Tibial artery (tissue), 4 donors: ENCODE measurements around the gene HS3ST3A1.

ENCODE experiments used
- DNase-seq, 2 donors: peaks; one replicate each; pipeline ENCODE4 v3.0.0-alpha.2; 2019
- H3K27ac ChIP-seq, 2 donors: fragments of 200-600 bp; sonication (generic) in 1 of 2; 1 replicate in 1 of 2; 2 replicates in 1 of 2; pipeline ENCODE4 v1.5.1; 2018 to 2019; ENCODE audit warnings: mild to moderate bottlenecking in 1 of 2
- H3K27me3 ChIP-seq, 2 donors: fragments of 200-600 bp; sonication (generic) in 1 of 2; one replicate each; pipeline versions ENCODE4 v1.5.1 to v1.6.0; 2016 to 2019
- H3K36me3 ChIP-seq, 3 donors: fragments of 200-600 bp; sonication (generic) in 2 of 3; one replicate each; pipeline ENCODE4 v1.5.1; 2016 to 2019; ENCODE audit warnings: mild to moderate bottlenecking in 2 of 3
- H3K4me1 ChIP-seq, 4 donors: fragments of 200-600 bp; sonication (generic) in 2 of 4; 1 replicate in 3 of 4; 2 replicates in 1 of 4; pipeline ENCODE4 v1.5.1; 2016 to 2019
- H3K4me3 ChIP-seq, 2 donors: fragments of 200-600 bp; sonication (generic) in 1 of 2; 1 replicate in 1 of 2; 2 replicates in 1 of 2; pipeline ENCODE4 v1.5.1; 2018 to 2019; ENCODE audit warnings: mild to moderate bottlenecking in 2 of 2
- H3K9me3 ChIP-seq, 3 donors: fragments of 200-600 bp; sonication (generic) in 1 of 3; one replicate each; pipeline ENCODE4 v1.5.1; 2016 to 2019
- intact Hi-C: fragments of 100-400 bp; cut with DNase I; formaldehyde crosslinking; loops from one replicate; pipeline ENCODE4 v1.15.0; 2023; ENCODE audit warnings: low total_unique reads
- TF ChIP-seq, protein P1 (sequence below), 2 experiments: fragments of 200-600 bp in 1 of 2; fragments of 450-650 bp in 1 of 2; IDR thresholded peaks; one replicate each; pipeline ENCODE4 v1.5.1; 2017 to 2019; ENCODE audit warnings: antibody characterized with exemption in 2 of 2, mild to moderate bottlenecking in 1 of 2, moderate library complexity in 1 of 2

The HS3ST3A1 gene

DNA sequence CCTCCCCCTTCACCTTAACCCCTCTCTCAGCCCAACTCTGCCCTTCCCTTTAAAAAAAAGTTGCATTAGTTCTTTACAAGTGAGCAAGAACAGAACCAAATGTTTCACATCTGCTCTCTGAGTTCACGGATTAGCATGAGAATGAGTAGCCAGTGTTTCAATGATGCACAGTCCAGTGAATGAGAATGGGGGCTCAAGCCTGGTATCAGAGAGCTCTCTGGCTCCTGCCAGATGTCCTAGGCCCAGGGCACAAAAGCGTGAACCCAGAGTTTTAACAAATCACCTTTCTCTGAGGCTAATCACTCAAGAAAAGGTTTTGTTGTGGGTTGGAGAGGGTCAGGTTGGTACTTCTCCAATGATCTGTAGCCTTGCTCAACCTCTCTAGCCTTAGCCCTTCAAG is 41.5 kb upstream of the HS3ST3A1 start:
- TF ChIP-seq, protein P1, sequence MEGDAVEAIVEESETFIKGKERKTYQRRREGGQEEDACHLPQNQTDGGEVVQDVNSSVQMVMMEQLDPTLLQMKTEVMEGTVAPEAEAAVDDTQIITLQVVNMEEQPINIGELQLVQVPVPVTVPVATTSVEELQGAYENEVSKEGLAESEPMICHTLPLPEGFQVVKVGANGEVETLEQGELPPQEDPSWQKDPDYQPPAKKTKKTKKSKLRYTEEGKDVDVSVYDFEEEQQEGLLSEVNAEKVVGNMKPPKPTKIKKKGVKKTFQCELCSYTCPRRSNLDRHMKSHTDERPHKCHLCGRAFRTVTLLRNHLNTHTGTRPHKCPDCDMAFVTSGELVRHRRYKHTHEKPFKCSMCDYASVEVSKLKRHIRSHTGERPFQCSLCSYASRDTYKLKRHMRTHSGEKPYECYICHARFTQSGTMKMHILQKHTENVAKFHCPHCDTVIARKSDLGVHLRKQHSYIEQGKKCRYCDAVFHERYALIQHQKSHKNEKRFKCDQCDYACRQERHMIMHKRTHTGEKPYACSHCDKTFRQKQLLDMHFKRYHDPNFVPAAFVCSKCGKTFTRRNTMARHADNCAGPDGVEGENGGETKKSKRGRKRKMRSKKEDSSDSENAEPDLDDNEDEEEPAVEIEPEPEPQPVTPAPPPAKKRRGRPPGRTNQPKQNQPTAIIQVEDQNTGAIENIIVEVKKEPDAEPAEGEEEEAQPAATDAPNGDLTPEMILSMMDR (IDR thresholded peaks at IDR 0.05) = no peak
- Histone ChIP-seq H3K4me3 (no peak overlapping the region), H3K27ac (no peak overlapping the region), H3K4me1 (no peaks in the 10 kb centered on the region), H3K27me3 (no peaks in the 10 kb centered on the region), H3K36me3 (no peaks in the 10 kb centered on the region), H3K9me3 (no peaks in the 10 kb centered on the region)
- intact Hi-C loops = no loop called here
- DNase-seq = no peak

DNA sequence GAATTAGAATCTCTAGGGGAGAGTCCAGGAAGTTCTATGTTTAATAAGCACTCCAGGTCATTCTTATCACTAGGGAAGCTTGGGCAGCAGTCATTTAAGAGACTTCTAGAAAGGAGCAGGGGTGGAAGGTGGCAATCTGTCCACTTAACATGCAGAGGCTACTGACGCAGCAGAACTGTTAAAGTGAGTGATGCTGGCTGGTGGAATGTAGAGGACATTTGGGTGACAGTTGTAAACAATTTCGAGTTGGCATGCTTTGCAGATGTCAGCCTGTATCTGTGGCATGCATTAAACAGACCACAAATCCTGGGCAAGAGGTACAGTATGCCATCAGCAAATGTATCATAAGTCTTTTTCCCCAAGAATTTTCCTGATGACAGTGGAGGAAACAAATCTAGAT is 40.5 kb upstream of the HS3ST3A1 start:
- no peaks in the 10 kb centered on the region for H3K27me3 ChIP-seq
- H3K4me3 ChIP-seq = no peak overlapping the region
- H3K36me3 ChIP-seq = no peaks in the 10 kb centered on the region
- intact Hi-C loops = no loop called here
- no peak overlapping the region for H3K27ac ChIP-seq
- TF ChIP-seq, protein P1 (IDR thresholded peaks at IDR 0.05) = no peak
- no peaks in the 10 kb centered on the region for H3K9me3 ChIP-seq
- no peaks in the 10 kb centered on the region for H3K4me1 ChIP-seq
- DNase-seq = no peak

DNA sequence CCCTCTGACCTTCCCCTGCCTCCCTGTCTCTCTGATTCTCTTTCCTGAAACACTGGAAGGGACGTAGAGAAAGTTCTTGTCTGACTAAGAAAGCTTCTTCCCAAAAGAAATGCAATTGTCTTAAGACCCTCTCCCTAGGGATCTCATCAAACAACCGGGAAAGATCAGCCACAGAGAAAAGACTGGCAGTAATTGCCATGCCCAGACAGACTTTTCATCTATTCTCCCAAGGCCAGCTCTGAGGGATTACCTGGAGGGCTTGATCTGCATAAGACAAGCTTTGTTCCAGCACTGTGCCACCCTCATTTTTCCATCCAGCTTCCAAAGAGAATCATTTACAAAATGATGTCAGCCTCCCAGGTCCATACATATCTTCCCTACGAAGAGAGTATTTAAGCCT is 38.8 kb upstream of the HS3ST3A1 start:
- Histone ChIP-seq H3K9me3 (no peaks in the 10 kb centered on the region), H3K27me3 (no peaks in the 10 kb centered on the region), H3K36me3 (no peaks in the 10 kb centered on the region), H3K27ac (no peak overlapping the region), H3K4me1 (no peaks in the 10 kb centered on the region), H3K4me3 (no peak overlapping the region)
- TF ChIP-seq, protein P1 (IDR thresholded peaks at IDR 0.05) = no peak
- intact Hi-C loops = no loop called here
- no peak for DNase-seq

DNA sequence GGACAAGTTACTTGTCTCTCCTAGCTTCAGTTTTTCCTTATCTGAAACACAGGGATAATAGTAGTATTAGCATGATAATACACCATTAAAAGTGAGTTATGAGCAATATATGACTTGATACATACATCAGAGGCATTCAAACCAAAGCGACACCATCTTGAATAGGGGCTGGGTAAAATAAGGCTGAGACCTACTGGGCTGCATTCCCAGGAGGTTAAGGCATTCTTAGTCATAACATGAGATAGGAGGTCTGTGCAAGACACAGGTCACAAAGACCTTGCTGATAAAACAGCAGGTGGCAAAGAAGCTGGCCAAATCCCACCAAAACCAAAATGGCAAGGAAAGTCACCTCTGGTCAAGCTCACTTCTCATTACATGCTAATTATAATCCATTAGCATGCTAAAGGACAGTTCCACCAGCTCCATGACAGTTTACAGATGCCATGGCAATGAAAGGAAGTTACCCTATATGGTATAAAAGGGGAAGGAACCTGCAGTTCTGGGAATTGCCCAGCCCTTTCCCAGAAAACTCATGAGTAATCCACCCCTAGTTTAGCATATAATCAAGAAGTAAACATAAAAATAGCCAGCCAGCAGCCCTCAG is 37.2 kb upstream of the HS3ST3A1 start:
- intact Hi-C loops = no loop called here
- DNase-seq = no peak
- Histone ChIP-seq H3K9me3 (no peaks in the 10 kb centered on the region), H3K27ac (no peak overlapping the region), H3K36me3 (no peaks in the 10 kb centered on the region), H3K27me3 (no peaks in the 10 kb centered on the region), H3K4me1 (no peaks in the 10 kb centered on the region), H3K4me3 (no peak overlapping the region)
- TF ChIP-seq, protein P1 (IDR thresholded peaks at IDR 0.05) = no peak

DNA sequence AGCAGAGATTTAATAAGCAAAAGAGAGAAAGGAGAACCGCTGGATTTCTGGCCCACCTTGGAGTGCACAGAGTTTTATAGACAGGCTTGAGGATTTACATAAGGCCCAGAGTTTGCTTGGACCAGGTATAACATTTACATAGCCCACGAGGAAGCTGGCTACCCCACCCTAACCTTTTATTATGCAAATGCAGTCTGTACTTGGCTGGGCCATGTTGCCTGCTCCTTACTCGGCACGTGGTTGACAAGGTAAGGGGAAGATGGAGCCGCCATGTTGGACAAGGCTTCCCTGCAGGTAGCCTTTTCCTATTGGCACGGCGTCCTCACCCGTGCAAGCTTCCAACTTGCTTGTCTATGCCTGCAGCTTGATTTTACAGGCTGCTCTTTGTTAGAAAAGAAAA is 35.2 kb upstream of the HS3ST3A1 start:
- Histone ChIP-seq H3K4me1 (no peaks in the 10 kb centered on the region), H3K27me3 (no peaks in the 10 kb centered on the region), H3K27ac (no peak overlapping the region), H3K4me3 (no peak overlapping the region), H3K36me3 (no peaks in the 10 kb centered on the region), H3K9me3 (no peaks in the 10 kb centered on the region)
- TF ChIP-seq, protein P1 (IDR thresholded peaks at IDR 0.05) = no peak
- no peak for DNase-seq
- intact Hi-C loops = no loop called here

DNA sequence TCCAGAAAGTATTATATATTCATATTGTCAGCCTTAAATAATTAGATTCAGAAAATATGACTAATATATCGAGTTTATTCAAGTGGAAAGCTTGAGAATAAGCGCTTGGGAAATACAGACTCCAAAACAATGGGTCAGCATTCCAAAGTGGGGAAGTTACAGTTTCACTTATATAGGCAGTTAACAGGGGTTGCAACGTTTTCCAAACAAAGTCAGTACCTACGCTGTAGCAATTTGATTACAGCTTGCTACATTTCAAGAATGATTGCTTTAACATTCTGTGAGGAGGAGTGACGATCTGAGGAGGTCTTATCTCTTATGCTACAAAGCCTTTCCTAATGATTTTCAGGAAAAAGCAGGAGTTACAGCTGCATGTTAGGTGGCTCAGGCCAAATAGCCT is 34.2 kb upstream of the HS3ST3A1 start:
- no peaks in the 10 kb centered on the region for H3K9me3 ChIP-seq
- no peak overlapping the region for H3K27ac ChIP-seq
- no peaks in the 10 kb centered on the region for H3K36me3 ChIP-seq
- no peaks in the 10 kb centered on the region for H3K27me3 ChIP-seq
- intact Hi-C loops = no loop called here
- H3K4me3 ChIP-seq = no peak overlapping the region
- no peak for DNase-seq
- TF ChIP-seq, protein P1 (IDR thresholded peaks at IDR 0.05) = no peak
- H3K4me1 ChIP-seq = no peaks in the 10 kb centered on the region
